MM.1S (cell line): ENCODE measurements around the gene METTL1.
A peak's percentile ranks its signal among the peaks of the same experiment; 100 is the strongest.

Experiments
- DNase-seq: peaks from one replicate; pipeline ENCODE4 v3.0.0-alpha.2; 2015
- H2AFZ ChIP-seq: fragments of 300-600 bp; sonication (generic); 2 replicates; pipeline ENCODE4 v1.6.0; 2016; ENCODE audit warnings: antibody characterized with exemption, low read length
- H3F3A ChIP-seq: fragments of 300-600 bp; sonication (generic); 2 replicates; pipeline ENCODE4 v1.6.1; 2016; ENCODE audit warnings: mild to moderate bottlenecking, antibody characterized with exemption, low read length, moderate library complexity, mixed read lengths; ENCODE audit not compliant: insufficient read depth
- H3K27ac ChIP-seq: fragments of 300-600 bp; sonication (generic); 2 replicates; pipeline ENCODE4 v1.5.1; 2016; ENCODE audit warnings: mild to moderate bottlenecking, low read length
- H3K27me3 ChIP-seq: fragments of 300-600 bp; sonication (generic); replicated peaks from 2 replicates; pipeline ENCODE4 v1.6.0; 2016; ENCODE audit warnings: low read length; ENCODE audit not compliant: insufficient read depth
- H3K36me3 ChIP-seq: fragments of 300-600 bp; sonication (generic); replicated peaks from 2 replicates; pipeline ENCODE4 v1.6.1; 2016; ENCODE audit warnings: mild to moderate bottlenecking, low read length, mixed read lengths; ENCODE audit not compliant: insufficient read depth
- H3K4me1 ChIP-seq: fragments of 300-600 bp; sonication (generic); 2 replicates; pipeline ENCODE4 v1.6.1; 2016; ENCODE audit warnings: low read length, mixed read lengths
- H3K4me2 ChIP-seq: fragments of 300-600 bp; sonication (generic); 2 replicates; pipeline ENCODE4 v1.6.0; 2016; ENCODE audit warnings: low read depth, low read length
- H3K4me3 ChIP-seq: fragments of 300-600 bp; sonication (generic); 2 replicates; pipeline ENCODE4 v1.5.1; 2016; ENCODE audit warnings: low read length, mixed read lengths
- H3K79me2 ChIP-seq: fragments of 300-600 bp; sonication (generic); 2 replicates; pipeline ENCODE4 v1.6.1; 2016; ENCODE audit warnings: mixed run types, low read length, mixed read lengths
- H3K9ac ChIP-seq: fragments of 300-600 bp; sonication (generic); 2 replicates; pipeline ENCODE4 v1.6.1; 2016; ENCODE audit warnings: low read length, mixed read lengths
- H3K9me2 ChIP-seq: fragments of 300-600 bp; sonication (generic); replicated peaks from 2 replicates; pipeline ENCODE4 v1.6.1; 2016; ENCODE audit warnings: mild to moderate bottlenecking, low read length, mixed read lengths; ENCODE audit not compliant: insufficient read depth
- H3K9me3 ChIP-seq: fragments of 300-600 bp; sonication (generic); replicated peaks from 2 replicates; pipeline ENCODE4 v1.6.1; 2016; ENCODE audit warnings: mild to moderate bottlenecking, low read length, mixed read lengths; ENCODE audit not compliant: insufficient read depth
- H4K20me1 ChIP-seq: fragments of 300-600 bp; sonication (generic); 2 replicates; pipeline ENCODE4 v1.6.1; 2016; ENCODE audit warnings: mild to moderate bottlenecking, low read length, moderate library complexity, mixed read lengths; ENCODE audit not compliant: insufficient read depth
- EZH2 ChIP-seq: fragments of 300-600 bp; sonication (generic); optimal IDR thresholded peaks from 2 replicates; pipeline ENCODE3; 2017; ENCODE audit warnings: low read depth, mild to moderate bottlenecking, antibody characterized with exemption, low read length, mixed read lengths
- EZH2phosphoT487 ChIP-seq: fragments of 300-600 bp; sonication (generic); IDR thresholded peaks from 2 replicates; pipeline ENCODE4 v1.6.1; 2018; ENCODE audit warnings: antibody characterized with exemption, low read length
- TF ChIP-seq, protein P1 (sequence below): fragments of 300-600 bp; sonication (generic); IDR thresholded peaks from 2 replicates; pipeline ENCODE4 v1.5.1; 2016; ENCODE audit warnings: antibody characterized with exemption, low read length, mixed read lengths

Gene METTL1

DNA sequence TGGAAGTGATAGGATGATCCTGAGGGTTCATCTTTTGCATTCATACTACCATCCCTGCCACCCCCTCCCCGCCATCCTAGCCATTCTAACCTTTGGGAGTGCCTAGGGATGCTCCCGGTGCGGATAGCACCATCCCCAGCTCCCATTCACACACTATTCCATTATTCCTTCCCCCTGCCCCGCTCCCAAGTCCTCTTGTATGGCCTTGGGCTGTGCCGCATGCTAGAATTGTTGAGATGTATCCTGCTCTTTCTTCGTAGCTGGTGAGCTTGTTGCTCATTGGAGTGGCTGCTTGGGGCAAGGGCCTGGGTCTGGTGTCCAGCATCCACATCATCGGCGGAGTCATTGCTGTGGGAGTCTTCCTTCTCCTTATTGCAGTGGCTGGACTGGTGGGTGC lies 26.4 kb downstream of the METTL1 start:
- peak overlapping the region; percentile 87 for H3K9ac ChIP-seq
- peak overlapping the region; percentile 75; the same call in 1 of the 2 replicates for H3K27ac ChIP-seq
- H3K36me3 ChIP-seq: peaks cover 7% of the 10 kb centered on the region; the same call in 1 of the 2 replicates
- H3K27me3 ChIP-seq: no peaks in the 10 kb centered on the region
- no peaks in the 10 kb centered on the region for H4K20me1 ChIP-seq
- H3K9me3 ChIP-seq: no peaks in the 10 kb centered on the region
- peaks cover 26% of the 10 kb centered on the region for H3K4me1 ChIP-seq
- H3K4me2 ChIP-seq: peak overlapping the region; percentile 89
- TF ChIP-seq, protein P1, sequence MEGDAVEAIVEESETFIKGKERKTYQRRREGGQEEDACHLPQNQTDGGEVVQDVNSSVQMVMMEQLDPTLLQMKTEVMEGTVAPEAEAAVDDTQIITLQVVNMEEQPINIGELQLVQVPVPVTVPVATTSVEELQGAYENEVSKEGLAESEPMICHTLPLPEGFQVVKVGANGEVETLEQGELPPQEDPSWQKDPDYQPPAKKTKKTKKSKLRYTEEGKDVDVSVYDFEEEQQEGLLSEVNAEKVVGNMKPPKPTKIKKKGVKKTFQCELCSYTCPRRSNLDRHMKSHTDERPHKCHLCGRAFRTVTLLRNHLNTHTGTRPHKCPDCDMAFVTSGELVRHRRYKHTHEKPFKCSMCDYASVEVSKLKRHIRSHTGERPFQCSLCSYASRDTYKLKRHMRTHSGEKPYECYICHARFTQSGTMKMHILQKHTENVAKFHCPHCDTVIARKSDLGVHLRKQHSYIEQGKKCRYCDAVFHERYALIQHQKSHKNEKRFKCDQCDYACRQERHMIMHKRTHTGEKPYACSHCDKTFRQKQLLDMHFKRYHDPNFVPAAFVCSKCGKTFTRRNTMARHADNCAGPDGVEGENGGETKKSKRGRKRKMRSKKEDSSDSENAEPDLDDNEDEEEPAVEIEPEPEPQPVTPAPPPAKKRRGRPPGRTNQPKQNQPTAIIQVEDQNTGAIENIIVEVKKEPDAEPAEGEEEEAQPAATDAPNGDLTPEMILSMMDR: no peak
- TF ChIP-seq EZH2phosphoT487: no peak
- TF ChIP-seq EZH2: no peak
- no peaks in the 10 kb centered on the region for H3K9me2 ChIP-seq
- peak overlapping the region; percentile 82 for H3K4me3 ChIP-seq
- H3F3A ChIP-seq: peaks cover 42% of the 10 kb centered on the region
- no peak overlapping the region for H2AFZ ChIP-seq
- peaks cover 42% of the 10 kb centered on the region for H3K79me2 ChIP-seq
- no peak for DNase-seq

- Histone ChIP-seq H3K9me3 (no peaks in the 10 kb centered on the region), H3K4me2 (peak within 1 kb of the TSS; percentile 89), H3K4me1 (peaks cover 28% of the 10 kb centered on the region), H3K27me3 (no peaks in the 10 kb centered on the region), H3K79me2 (peaks cover 43% of the 10 kb centered on the region), H2AFZ (peak within 1 kb of the TSS; percentile 56), H3K36me3 (0 out of 2 replicates have a peak, but pooled peaks cover 7% of the 10 kb centered on the region), H3K27ac (peak within 1 kb of the TSS; percentile 75), H4K20me1 (no peaks in the 10 kb centered on the region), H3K4me3 (peak within 1 kb of the TSS; percentile 82), H3K9me2 (no peaks in the 10 kb centered on the region), H3K9ac (peak within 1 kb of the TSS; percentile 87), H3F3A (peaks cover 42% of the 10 kb centered on the region)
- peak; percentile 98 for DNase-seq
- TF ChIP-seq, protein P1: no peak
- TF ChIP-seq EZH2: no peak
- no peak for TF ChIP-seq EZH2phosphoT487
Observed at GRCh38 chr12:57744777-57745484, 27.0 kb downstream of the METTL1 start, which contains the start of gene TSPAN31. TSPAN31 (plus strand) TSS chr12:57745039; CDS start chr12:57745155, 116 bp downstream.

GRCh38 chr12:57744194-57744776 lies 27.6 kb downstream of the METTL1 start:
- Histone ChIP-seq H3K27ac (peak overlapping the region; percentile 75), H3K79me2 (peaks cover 43% of the 10 kb centered on the region), H3K9ac (peak overlapping the region; percentile 87), H2AFZ (peak overlapping the region; percentile 56), H3K4me2 (peak overlapping the region; percentile 34), H3K4me3 (peak overlapping the region; percentile 82), H3K27me3 (no peaks in the 10 kb centered on the region), H3F3A (peaks cover 42% of the 10 kb centered on the region), H3K36me3 (0 out of 2 replicates have a peak, but pooled peaks cover 7% of the 10 kb centered on the region), H3K9me2 (no peaks in the 10 kb centered on the region), H3K9me3 (no peaks in the 10 kb centered on the region), H3K4me1 (peaks cover 28% of the 10 kb centered on the region), H4K20me1 (no peaks in the 10 kb centered on the region; the same call in 1 of the 2 replicates)
- DNase-seq: peak; percentile 51
- TF ChIP-seq, protein P1: no peak
- TF ChIP-seq EZH2 (no peak), EZH2phosphoT487 (no peak)
